Activated CD4-positive, alpha-beta T cell treated with anti-CD3 and anti-CD28 coated beads for 1 hour (primary cell): ENCODE data around the gene ACTRT2.

Experiments used
- DNase-seq: peaks from one replicate; pipeline ENCODE4 v3.0.0-alpha.2; 2020

Gene ACTRT2

GRCh38 chr1:2983706-2984398 lies 37.4 kb upstream of the ACTRT2 start:
- no peak for DNase-seq

GRCh38 chr1:2984399-2985061 lies 36.7 kb upstream of the ACTRT2 start:
- DNase-seq = no peak

- DNase-seq = no peak
Measured at GRCh38 chr1:2985067-2985561, 36.2 kb upstream of the ACTRT2 start.

- DNase-seq = no peak
Measured at GRCh38 chr1:2985694-2986548, 35.3 kb upstream of the ACTRT2 start.

GRCh38 chr1:2986549-2987305 lies 34.5 kb upstream of the ACTRT2 start:
- no peak for DNase-seq

- DNase-seq = no peak
Measured at GRCh38 chr1:2987773-2988172, 33.5 kb upstream of the ACTRT2 start.

- no peak for DNase-seq
Measured at GRCh38 chr1:2988256-2988655, 33.0 kb upstream of the ACTRT2 start.

GRCh38 chr1:2989185-2989584 lies 32.1 kb upstream of the ACTRT2 start:
- no peak for DNase-seq

- no peak for DNase-seq
Measured at GRCh38 chr1:2989976-2990375, 31.3 kb upstream of the ACTRT2 start.

- DNase-seq = no peak
Measured at GRCh38 chr1:2990376-2991115, 30.7 kb upstream of the ACTRT2 start.

GRCh38 chr1:2991753-2992495 lies 29.3 kb upstream of the ACTRT2 start:
- no peak for DNase-seq

GRCh38 chr1:2998503-2999100 lies 22.7 kb upstream of the ACTRT2 start:
- no peak for DNase-seq

- DNase-seq = no peak
Measured at GRCh38 chr1:2999138-2999537, 22.1 kb upstream of the ACTRT2 start.

GRCh38 chr1:2999571-2999970 lies 21.7 kb upstream of the ACTRT2 start:
- no peak for DNase-seq

- no peak for DNase-seq
Measured at GRCh38 chr1:3000214-3000613, 21.1 kb upstream of the ACTRT2 start.

GRCh38 chr1:3000671-3001470 lies 20.4 kb upstream of the ACTRT2 start:
- no peak for DNase-seq

GRCh38 chr1:3001471-3002348 lies 19.6 kb upstream of the ACTRT2 start:
- no peak for DNase-seq

GRCh38 chr1:3002349-3003038 lies 18.8 kb upstream of the ACTRT2 start:
- no peak for DNase-seq
